ENCODE measurements around the gene GMDS.

GMDS gene

DNA sequence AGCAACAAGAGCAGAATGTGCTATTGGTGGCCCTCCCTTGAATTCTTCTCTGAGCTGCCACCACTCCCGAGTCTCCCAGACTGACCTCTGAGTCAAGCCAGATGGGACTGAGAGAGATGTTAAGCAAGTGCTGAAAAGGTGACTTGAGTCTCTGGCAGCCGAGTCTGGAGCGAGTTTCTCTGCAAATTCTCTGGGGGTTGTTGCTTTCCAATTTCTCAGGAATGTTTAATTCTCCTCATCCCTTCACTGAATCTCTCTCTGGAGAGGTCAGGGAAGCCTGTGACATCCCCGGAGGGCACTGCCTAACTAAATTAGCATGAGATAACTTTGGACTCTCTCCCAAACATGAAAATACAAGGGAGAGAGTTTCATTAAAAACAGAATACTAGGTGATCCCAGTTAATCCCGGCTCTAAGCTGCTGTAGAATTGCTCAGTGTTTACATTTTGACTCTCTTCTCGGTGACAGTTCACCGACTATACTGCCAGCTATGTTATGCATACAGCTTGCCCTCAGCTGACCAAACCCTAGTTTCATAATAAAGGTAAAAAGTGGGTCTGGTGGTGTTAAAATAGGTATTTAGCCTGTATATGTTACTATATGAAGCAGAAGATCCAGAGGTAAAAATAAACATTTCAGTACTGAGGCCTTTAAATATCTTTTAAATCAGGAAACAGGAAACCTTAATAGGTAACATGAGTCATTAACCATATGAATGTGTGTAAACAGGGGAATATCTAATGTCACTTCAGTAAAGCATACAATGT, 477.7 kb downstream of the GMDS start:
- H3K27me3 ChIP-seq (ENCODE audit: insufficient read depth, low read length, poor library complexity) = no peaks in the 10 kb centered on the region
- H3K4me1 ChIP-seq (ENCODE audit: insufficient read depth, low read length) = peaks cover 13% of the 10 kb centered on the region
- H3K4me2 ChIP-seq (ENCODE audit: insufficient read depth, low read length) = no peak overlapping the region
- H4K20me1 ChIP-seq (ENCODE audit: insufficient read depth, low read length) = no peaks in the 10 kb centered on the region
- H3K27ac ChIP-seq (ENCODE audit: low read length) = no peak overlapping the region
- DNase-seq = no peak
- no peak overlapping the region for H3K9ac ChIP-seq (ENCODE audit: low read depth, low read length)
- TF ChIP-seq, protein P1, sequence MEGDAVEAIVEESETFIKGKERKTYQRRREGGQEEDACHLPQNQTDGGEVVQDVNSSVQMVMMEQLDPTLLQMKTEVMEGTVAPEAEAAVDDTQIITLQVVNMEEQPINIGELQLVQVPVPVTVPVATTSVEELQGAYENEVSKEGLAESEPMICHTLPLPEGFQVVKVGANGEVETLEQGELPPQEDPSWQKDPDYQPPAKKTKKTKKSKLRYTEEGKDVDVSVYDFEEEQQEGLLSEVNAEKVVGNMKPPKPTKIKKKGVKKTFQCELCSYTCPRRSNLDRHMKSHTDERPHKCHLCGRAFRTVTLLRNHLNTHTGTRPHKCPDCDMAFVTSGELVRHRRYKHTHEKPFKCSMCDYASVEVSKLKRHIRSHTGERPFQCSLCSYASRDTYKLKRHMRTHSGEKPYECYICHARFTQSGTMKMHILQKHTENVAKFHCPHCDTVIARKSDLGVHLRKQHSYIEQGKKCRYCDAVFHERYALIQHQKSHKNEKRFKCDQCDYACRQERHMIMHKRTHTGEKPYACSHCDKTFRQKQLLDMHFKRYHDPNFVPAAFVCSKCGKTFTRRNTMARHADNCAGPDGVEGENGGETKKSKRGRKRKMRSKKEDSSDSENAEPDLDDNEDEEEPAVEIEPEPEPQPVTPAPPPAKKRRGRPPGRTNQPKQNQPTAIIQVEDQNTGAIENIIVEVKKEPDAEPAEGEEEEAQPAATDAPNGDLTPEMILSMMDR (IDR thresholded peaks at IDR 0.05; ENCODE audit: borderline replicate concordance, extremely low read depth, low read length, poor library complexity, severe bottlenecking) = no peak
- no peak for TF ChIP-seq EZH2 (IDR thresholded peaks at IDR 0.05; ENCODE audit: borderline replicate concordance, low read depth, low read length, severe bottlenecking)
- H3K36me3 ChIP-seq (ENCODE audit: insufficient read depth, low read length) = no peaks in the 10 kb centered on the region; the same call in 1 of the 2 replicates
- ATAC-seq (ENCODE audit: insufficient read depth, low read depth) = no peak
- H3K4me3 ChIP-seq (ENCODE audit: low read depth in 1 of 2, low read length in 2 of 2) = no peak overlapping the region
- no peaks in the 10 kb centered on the region for H3K9me3 ChIP-seq (ENCODE audit: insufficient read depth, low read length, severe bottlenecking)
- H3K79me2 ChIP-seq (ENCODE audit: insufficient read depth, low read length) = no peaks in the 10 kb centered on the region
- no peak overlapping the region for H2AFZ ChIP-seq (ENCODE audit: low read depth, low read length)

DNA sequence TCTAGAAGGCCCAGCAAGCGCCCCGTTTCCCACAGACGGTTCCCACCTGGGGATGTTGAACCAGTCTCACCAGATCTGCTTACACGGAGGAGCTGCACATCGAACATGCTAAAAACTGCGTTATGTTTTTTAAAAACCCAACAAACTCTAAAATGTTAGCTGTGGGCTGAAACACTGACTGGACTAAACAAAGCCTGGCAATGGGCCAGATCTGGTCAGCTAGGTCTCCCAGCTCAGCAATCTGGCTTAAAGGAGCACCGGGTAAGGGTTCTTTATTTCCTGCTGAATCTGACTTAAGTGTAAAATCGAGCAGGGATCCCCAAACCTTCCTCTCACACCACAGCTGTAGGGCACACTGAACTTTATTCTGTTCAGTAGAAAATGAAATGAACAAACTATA, 478.8 kb downstream of the GMDS start:
- H3K4me2 ChIP-seq (ENCODE audit: insufficient read depth, low read length) = no peak overlapping the region

DNA sequence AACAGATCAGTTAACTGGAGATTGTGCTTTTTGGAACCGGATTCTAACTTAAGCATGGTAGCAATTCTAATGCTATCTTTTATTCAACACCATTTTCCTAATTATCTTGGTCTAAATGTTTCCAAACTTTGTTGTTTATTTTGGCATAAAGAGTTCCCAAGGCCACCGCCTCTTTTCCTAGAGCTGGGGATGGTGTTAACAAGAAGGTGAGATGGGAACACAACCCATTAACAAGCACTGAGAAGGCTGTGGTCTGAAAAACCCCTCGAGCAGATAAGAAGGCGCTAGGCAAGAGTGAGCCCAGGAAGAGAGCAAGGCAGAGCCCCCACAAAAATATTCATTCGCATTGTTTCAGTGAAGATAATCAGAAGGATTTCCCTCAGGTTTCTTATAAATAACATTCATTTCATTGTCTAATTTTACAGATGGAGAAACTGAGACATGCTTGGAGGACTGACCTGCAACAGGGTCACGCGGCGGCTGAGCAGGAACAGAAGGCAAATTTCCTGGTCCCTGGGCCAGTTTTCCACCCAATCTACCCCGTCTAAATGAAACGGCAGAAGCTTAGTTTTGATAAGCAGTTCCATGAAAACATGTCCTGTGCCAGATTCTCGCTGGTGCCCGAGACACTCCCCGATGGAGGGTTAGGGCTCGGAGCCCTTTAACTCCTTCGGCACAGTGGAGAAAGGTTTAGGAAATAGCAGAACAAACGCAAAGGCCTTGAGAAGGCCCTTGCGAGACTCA, 480.1 kb downstream of the GMDS start:
- no peak overlapping the region for H2AFZ ChIP-seq (ENCODE audit: low read depth, low read length)
- H3K79me2 ChIP-seq (ENCODE audit: insufficient read depth, low read length) = no peaks in the 10 kb centered on the region
- no peaks in the 10 kb centered on the region for H3K9me3 ChIP-seq (ENCODE audit: insufficient read depth, low read length, severe bottlenecking)
- H3K4me1 ChIP-seq (ENCODE audit: insufficient read depth, low read length) = peaks cover 3% of the 10 kb centered on the region
- no peaks in the 10 kb centered on the region for H3K27me3 ChIP-seq (ENCODE audit: insufficient read depth, low read length, poor library complexity)
- no peak overlapping the region for H3K27ac ChIP-seq (ENCODE audit: low read length)
- DNase-seq (no peak), ATAC-seq (ENCODE audit: insufficient read depth, low read depth) (no peak)
- TF ChIP-seq EZH2 (IDR thresholded peaks at IDR 0.05; ENCODE audit: borderline replicate concordance, low read depth, low read length, severe bottlenecking) = no peak
- TF ChIP-seq, protein P1 (IDR thresholded peaks at IDR 0.05; ENCODE audit: borderline replicate concordance, extremely low read depth, low read length, poor library complexity, severe bottlenecking) = no peak
- H3K36me3 ChIP-seq (ENCODE audit: insufficient read depth, low read length) = no peaks in the 10 kb centered on the region; the same call in 1 of the 2 replicates
- no peaks in the 10 kb centered on the region for H4K20me1 ChIP-seq (ENCODE audit: insufficient read depth, low read length)
- H3K4me3 ChIP-seq (ENCODE audit: low read depth in 1 of 2, low read length in 2 of 2) = no peak overlapping the region
- no peak overlapping the region for H3K9ac ChIP-seq (ENCODE audit: low read depth, low read length)
- H3K4me2 ChIP-seq (ENCODE audit: insufficient read depth, low read length) = no peak overlapping the region

More for the DNA sequence above, 478.8 kb downstream of the GMDS start:
- Histone ChIP-seq H3K36me3 (ENCODE audit: insufficient read depth, low read length) (no peaks in the 10 kb centered on the region; the same call in 1 of the 2 replicates), H3K9ac (ENCODE audit: low read depth, low read length) (no peak overlapping the region), H3K27ac (ENCODE audit: low read length) (no peak overlapping the region), H3K4me1 (ENCODE audit: insufficient read depth, low read length) (peaks cover 13% of the 10 kb centered on the region), H3K9me3 (ENCODE audit: insufficient read depth, low read length, severe bottlenecking) (no peaks in the 10 kb centered on the region), H2AFZ (ENCODE audit: low read depth, low read length) (no peak overlapping the region), H3K4me3 (ENCODE audit: low read depth in 1 of 2, low read length in 2 of 2) (no peak overlapping the region), H3K27me3 (ENCODE audit: insufficient read depth, low read length, poor library complexity) (no peaks in the 10 kb centered on the region), H3K79me2 (ENCODE audit: insufficient read depth, low read length) (no peaks in the 10 kb centered on the region), H4K20me1 (ENCODE audit: insufficient read depth, low read length) (no peaks in the 10 kb centered on the region)
- TF ChIP-seq, protein P1 (IDR thresholded peaks at IDR 0.05; ENCODE audit: borderline replicate concordance, extremely low read depth, low read length, poor library complexity, severe bottlenecking) = no peak
- TF ChIP-seq EZH2 (IDR thresholded peaks at IDR 0.05; ENCODE audit: borderline replicate concordance, low read depth, low read length, severe bottlenecking) = no peak
- ATAC-seq (ENCODE audit: insufficient read depth, low read depth) (no peak), DNase-seq (no peak)

All from DND-41 (cell line).